Spleen (tissue), 7 donors: ENCODE data around the gene GAMT.

Experiments used
- POLR2AphosphoS5 ChIP-seq, 3 donors: sonication (generic); formaldehyde crosslinking; IDR thresholded peaks; one replicate each; pipeline ENCODE4 v1.5.1; 2017; ENCODE audit warnings: antibody characterized with exemption in 3 of 3
- TF ChIP-seq, protein P1 (sequence below), 11 experiments: fragments of 200-600 bp in 7 of 11; fragments of 450-650 bp in 4 of 11; sonication (generic) in 4 of 11; IDR thresholded peaks in 8 of 11; conservative IDR thresholded peaks in 3 of 11; 1 replicate in 7 of 11; 2 replicates in 4 of 11; pipeline versions ENCODE4 v1.4.0 to v1.8.0; 2016 to 2021; ENCODE audit warnings: antibody characterized with exemption in 11 of 11, inconsistent platforms in 4 of 11, mild to moderate bottlenecking in 1 of 11
- donor health status: DM: no; HTN: no; CAD: no; lungs with moderate emphysema.
- donor health status: DM: no; HTN: no; CAD: no.
- donor health status: DM: no; HTN: no; CAD: no.

DNA sequence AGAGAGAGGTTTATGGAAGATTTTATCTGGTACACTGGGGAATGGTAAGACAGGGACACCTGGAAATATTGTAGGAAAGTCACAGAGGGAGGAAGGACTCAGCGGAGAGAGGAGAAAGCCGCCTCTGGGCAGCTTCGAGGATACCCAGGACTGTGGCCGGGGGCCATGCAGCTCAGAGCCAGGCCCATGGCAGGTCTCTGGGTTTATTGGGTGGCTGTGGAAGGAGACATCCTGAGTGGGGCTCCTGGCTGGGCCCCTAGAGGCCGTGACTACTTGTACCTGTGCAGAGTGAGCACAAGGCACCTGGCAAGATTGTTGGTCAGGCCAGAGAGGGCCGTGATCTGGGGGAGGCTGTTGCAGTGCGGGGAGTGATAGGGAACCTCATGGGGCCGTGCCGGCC lies 9.4 kb upstream of the GAMT start:
- TF ChIP-seq POLR2AphosphoS5 (IDR thresholded peaks at IDR 0.05): no peak
- TF ChIP-seq, protein P1, sequence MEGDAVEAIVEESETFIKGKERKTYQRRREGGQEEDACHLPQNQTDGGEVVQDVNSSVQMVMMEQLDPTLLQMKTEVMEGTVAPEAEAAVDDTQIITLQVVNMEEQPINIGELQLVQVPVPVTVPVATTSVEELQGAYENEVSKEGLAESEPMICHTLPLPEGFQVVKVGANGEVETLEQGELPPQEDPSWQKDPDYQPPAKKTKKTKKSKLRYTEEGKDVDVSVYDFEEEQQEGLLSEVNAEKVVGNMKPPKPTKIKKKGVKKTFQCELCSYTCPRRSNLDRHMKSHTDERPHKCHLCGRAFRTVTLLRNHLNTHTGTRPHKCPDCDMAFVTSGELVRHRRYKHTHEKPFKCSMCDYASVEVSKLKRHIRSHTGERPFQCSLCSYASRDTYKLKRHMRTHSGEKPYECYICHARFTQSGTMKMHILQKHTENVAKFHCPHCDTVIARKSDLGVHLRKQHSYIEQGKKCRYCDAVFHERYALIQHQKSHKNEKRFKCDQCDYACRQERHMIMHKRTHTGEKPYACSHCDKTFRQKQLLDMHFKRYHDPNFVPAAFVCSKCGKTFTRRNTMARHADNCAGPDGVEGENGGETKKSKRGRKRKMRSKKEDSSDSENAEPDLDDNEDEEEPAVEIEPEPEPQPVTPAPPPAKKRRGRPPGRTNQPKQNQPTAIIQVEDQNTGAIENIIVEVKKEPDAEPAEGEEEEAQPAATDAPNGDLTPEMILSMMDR (IDR thresholded peaks at IDR 0.05 in 8 of 11, conservative IDR thresholded peaks at IDR 0.05 in 3 of 11): no peak
